GM12864 (cell line): Measurements from ENCODE around the gene ZNF738.
"Not testable (repeated sequence)": the region's sequence is repeated elsewhere in the genome, so short reads cannot be mapped to it uniquely, and the experiment has no call there.

Source experiments
- DNase-seq: peaks from one replicate; pipeline ENCODE4 v3.0.0-alpha.2; 2011; ENCODE audit warnings: low read depth
- H3K4me3 ChIP-seq: 2 replicates; pipeline ENCODE4 v1.5.1; 2011; ENCODE audit warnings: mild to moderate bottlenecking, low read depth, low read length, control low read depth
- TF ChIP-seq, protein P1 (sequence below): IDR thresholded peaks from 2 replicates; pipeline ENCODE4 v1.5.1; 2011; ENCODE audit warnings: low read depth, mild to moderate bottlenecking, moderate library complexity, low read length, control low read depth, inconsistent platforms; ENCODE audit errors: missing control alignments

ZNF738 gene

DNA sequence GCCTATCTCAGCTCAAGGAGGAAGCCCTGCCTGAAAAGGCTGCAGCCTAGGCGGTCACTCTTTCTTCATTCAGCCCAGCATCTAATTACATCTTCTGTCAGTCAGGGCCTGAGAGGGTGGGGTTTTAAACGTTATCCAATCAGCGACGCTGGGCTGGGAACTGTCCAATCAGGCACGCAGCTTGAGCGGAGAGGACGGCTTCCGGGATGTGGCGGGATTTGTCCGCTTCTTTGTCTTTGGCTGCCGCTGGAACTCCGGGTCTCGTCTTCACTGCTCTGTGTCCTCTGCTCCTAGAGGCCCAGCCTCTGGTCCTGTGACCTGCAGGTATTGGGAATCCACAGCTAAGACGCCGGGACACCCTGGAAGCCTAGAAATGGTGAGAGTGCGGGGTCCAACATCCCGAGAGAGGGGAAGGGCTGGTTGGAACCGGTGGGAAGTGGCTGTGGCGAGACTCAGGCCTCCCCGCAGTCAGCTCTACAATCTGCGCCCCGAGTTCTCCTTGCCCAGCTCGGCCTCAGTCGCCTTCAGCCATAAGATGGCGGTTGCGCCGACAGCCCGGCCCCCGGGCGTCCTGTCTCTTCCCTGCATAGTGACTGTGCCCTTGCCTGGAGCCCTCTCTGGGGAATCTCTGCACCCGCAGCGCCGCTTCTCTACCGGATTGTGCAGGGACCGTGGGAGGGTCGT, at the start of gene ZNF738:
Gene ZNF738 (plus strand): TSS at position 233 of the 684 bp plus-strand sequence. CDS start 141 bp downstream, at position 374.
- TF ChIP-seq, protein P1, sequence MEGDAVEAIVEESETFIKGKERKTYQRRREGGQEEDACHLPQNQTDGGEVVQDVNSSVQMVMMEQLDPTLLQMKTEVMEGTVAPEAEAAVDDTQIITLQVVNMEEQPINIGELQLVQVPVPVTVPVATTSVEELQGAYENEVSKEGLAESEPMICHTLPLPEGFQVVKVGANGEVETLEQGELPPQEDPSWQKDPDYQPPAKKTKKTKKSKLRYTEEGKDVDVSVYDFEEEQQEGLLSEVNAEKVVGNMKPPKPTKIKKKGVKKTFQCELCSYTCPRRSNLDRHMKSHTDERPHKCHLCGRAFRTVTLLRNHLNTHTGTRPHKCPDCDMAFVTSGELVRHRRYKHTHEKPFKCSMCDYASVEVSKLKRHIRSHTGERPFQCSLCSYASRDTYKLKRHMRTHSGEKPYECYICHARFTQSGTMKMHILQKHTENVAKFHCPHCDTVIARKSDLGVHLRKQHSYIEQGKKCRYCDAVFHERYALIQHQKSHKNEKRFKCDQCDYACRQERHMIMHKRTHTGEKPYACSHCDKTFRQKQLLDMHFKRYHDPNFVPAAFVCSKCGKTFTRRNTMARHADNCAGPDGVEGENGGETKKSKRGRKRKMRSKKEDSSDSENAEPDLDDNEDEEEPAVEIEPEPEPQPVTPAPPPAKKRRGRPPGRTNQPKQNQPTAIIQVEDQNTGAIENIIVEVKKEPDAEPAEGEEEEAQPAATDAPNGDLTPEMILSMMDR: no peak
- H3K4me3 ChIP-seq: peak within 1 kb of the TSS; percentile 84
- DNase-seq: peak; percentile 87

DNA sequence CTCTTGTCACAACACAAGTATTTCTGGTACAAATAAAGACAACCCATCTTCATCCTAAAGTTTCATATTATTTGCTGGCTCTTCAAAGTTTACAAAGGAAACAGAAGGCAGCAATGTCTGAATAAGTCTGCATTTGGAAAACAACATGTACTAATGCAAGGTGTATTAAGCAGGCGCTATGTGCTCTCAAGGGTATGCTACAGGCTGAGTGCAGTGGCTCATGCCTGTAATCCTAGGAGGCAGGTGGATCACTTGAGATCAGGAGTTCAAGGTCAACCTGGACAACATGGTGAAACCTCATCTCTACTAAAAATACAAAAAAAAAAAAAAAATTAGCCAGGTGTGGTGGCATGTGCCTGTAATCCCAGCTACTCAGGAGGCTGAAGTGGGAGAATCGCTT, 46.0 kb upstream of the ZNF738 start:
- H3K4me3 ChIP-seq, DNase-seq: not testable (repeated sequence)

DNA sequence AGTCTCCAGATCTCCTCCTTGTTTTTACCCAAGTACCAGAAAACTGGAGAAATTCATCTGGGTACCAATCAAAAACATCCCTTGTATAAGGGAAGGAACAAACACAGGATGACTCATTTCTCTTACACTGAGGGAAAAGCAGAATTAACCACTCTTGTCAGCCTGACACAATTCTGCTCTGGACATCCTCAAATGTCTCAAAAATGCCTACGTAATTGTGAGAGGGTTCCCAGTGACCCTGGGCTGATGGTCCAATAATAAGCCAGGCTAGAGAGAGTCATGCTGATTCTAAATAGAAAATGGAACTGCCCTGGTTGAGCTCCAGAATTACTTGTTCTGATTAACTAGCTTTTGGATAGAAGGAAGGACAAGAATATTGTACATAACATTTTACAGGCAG, 44.1 kb upstream of the ZNF738 start:
- no peak overlapping the region for H3K4me3 ChIP-seq
- no peak for DNase-seq
- TF ChIP-seq, protein P1: no peak

DNA sequence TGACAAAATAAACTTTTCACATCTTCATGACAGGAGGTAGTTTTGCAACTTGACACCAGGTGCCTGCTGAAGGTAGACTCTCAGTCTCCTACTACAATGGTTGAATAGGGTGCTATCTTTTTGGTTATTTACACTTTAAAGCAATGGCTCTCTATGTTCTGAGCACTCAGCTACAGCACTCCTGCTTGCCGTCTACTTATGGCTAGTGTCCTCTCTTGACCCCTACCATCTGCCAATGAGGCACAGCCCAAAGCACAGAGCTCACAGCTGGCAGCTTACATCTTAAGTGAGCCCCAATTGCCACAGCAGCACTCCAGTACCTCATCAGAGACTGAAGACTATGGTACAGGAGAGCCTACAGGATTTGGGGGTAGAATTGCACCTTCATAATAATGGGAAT, 41.0 kb upstream of the ZNF738 start:
- DNase-seq: no peak
- TF ChIP-seq, protein P1: no peak
- no peak overlapping the region for H3K4me3 ChIP-seq

DNA sequence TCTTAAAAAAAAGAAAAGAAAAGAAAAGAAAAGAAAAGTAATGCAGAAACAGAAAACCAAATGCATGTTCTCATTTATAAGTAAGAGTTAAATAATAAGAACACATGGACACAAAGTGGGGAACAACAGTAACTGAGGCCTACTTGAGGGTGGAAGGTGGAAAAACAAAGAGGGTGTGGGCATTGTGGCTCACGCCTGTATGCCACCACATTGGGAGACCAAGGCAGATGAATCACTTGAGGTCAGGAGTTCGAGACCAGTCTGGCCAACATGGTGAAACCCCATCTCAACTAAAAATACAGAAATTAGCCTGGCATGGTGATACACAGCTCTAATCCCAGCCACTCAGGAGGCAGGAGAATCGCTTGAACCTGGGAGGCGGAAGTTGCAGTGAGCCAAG, 37.7 kb upstream of the ZNF738 start:
- H3K4me3 ChIP-seq: no peak overlapping the region
- no peak for DNase-seq
- TF ChIP-seq, protein P1: no peak

DNA sequence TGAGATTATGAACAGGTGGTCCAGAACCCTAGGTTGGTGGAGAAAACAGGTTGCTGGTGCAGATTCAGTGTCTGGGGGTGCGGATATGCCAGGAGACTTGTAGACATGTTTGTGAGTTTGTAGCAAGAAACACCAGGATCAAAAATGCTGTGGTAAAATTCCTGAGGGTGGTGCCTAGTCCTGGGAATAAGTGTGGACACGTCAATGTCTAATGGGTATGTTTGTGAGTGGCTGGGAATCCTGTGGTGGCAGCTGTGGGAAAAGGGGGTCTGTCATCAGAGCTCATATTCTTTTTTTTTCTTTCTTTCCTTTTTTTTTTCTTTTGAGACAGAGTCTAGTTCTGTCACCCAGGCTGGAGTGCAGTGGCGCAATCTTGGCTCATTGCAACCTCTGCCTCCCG, 36.8 kb upstream of the ZNF738 start:
- TF ChIP-seq, protein P1: no peak
- no peak overlapping the region for H3K4me3 ChIP-seq
- no peak for DNase-seq

DNA sequence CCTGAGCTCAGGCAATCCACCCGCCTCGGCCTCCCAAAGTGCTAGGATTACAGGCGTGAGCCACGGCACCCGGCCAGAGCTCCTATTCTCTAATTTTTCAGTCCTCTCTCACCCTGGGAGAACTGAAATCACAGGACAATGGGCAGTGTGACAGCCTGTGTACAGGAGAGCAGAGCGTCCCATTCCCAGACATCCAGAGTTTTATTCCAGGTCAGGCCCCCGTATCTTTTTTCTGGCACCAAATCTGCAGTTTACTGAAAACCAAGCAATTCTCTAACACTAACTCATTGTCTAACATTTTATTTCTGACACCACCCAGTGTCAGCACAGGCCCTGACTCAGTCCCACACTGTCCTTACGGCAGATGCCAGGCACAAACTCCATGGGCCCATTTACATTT, 36.3 kb upstream of the ZNF738 start:
- no peak overlapping the region for H3K4me3 ChIP-seq
- no peak for DNase-seq
- TF ChIP-seq, protein P1: no peak
